ENCODE data around the gene ATF7IP2.

DNA sequence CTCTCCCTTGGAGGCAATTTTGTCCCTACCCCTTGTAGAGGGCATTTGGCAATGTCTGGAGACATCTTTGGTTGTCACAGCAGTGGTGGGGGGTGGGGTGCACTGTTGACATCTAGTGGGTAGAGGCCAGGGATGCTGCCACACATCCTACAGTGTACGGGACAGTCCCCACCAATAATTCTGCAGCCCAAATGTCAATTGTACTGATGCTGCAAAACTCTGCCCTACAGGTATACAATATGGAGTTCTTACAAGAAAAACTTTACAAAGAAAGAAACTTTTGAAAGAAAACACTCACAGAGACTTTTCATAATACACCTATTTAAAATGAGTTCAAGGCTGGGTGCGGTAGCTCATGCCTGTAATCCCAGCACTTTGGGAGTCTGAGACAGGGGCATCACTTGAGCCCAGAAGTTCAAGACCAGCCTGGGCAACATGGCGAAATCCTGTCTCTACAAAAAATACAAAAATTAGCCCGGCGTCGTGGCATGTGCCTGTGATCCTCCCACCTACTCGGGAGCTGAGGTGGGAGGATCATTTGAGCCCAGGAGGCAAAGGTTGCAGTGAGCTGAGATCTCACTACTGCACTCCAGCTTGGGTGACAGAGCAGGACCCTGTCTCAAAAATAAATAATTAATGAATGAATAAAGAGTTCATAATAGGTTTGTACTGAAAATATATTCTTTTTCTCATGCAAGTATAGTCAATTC is 135.2 kb downstream of the ATF7IP2 start:
- no peak for TF ChIP-seq POLR2A (IDR thresholded peaks at IDR 0.05; ENCODE audit: low read depth, low read length)
- TF ChIP-seq POLR2AphosphoS5 (IDR thresholded peaks at IDR 0.05; ENCODE audit: low read depth, low read length): no peak
- TF ChIP-seq TAF1 (IDR thresholded peaks at IDR 0.05; ENCODE audit: borderline replicate concordance, low read depth, low read length): no peak

Data from GM12892 (cell line).